Left ventricle myocardium superior (tissue), 1 donor: ENCODE results near the gene ARNT2. TPM values are rescaled to one million over a fixed set of nuclear protein-coding genes. Genes with fewer than 3 reads are reported as not detected.

ENCODE experiments used
- ATAC-seq: fragments of 200-7000 bp; cut with Tn5 transposase; one replicate; pipeline ENCODE4 v1.9.1; 2020; ENCODE audit warnings: mild to moderate bottlenecking, moderate library complexity
- DNase-seq: peaks from one replicate; pipeline ENCODE4 v3.0.0-alpha.2; 2020
- intact Hi-C: fragments of 100-400 bp; cut with micrococcal nuclease; formaldehyde crosslinking; loops from one replicate; pipeline ENCODE4 v1.11.0; 2022
- total RNA-seq: library from RNA; stranded (reverse); fragmentation: NEBNext Ultra II Directional; extraction: Animal tissue kit (Norgen Biotek cat#: 25700); gene quantifications from one replicate; pipeline ENCODE4 v1.2.1, GENCODE V29; 2021
- donor health status: DM: no; HTN: yes; CAD: no; lungs with severe emphysema.

The ARNT2 gene
- total RNA-seq, 1 donor from 2014 or later, result 4.1 TPM

GRCh38 chr15:80613762-80614365 lies 209.7 kb downstream of the ARNT2 start:
- ATAC-seq (peak; percentile 43), DNase-seq (peak; percentile 44)
- intact Hi-C loops, result loop anchor here (10.0 kb wide), 1 partner anchor 161 kb away; the partner anchor contains the start of gene CEMIP

DNA sequence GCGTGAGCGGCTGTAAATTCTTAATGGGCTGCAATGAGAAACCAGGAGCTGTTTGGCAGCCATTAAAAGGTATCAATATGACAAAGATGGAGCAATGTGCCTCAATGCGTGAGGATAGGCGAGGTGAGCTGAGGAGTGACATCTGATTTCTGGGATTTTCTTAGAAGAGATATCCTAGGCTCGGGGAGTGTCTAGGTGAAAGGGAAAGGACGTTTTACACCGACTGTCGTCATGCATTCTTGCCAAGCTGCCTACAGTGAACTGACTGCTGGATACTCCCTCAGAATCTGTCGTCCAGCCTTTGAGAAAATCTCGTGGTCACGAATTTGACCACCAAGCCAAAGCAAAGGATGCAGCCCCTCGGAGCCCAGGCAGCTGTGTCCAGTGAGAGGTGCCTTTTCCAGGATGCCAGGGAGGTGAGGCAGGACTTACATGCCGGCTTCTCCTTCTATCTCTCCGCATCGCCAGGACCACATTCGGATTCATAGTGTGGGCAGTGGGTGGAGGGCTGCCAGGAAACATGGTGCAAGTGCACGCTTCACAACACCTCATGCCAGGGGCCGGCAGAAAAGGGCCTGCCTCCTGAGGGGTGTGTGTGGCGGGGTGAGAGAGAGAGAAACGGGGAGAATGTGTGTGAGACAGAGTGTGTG lies 210.7 kb downstream of the ARNT2 start:
- ATAC-seq (no peak), DNase-seq (no peak)
- intact Hi-C loops, result loop anchor here (10.0 kb wide), 1 partner anchor 160 kb away; the partner anchor contains the start of gene CEMIP

GRCh38 chr15:80615361-80615736 lies 211.2 kb downstream of the ARNT2 start:
- no peak for ATAC-seq
- intact Hi-C loops, result loop anchor here (10.0 kb wide), 1 partner anchor 159 kb away; the partner anchor contains the start of gene CEMIP
- DNase-seq, result no peak

DNA sequence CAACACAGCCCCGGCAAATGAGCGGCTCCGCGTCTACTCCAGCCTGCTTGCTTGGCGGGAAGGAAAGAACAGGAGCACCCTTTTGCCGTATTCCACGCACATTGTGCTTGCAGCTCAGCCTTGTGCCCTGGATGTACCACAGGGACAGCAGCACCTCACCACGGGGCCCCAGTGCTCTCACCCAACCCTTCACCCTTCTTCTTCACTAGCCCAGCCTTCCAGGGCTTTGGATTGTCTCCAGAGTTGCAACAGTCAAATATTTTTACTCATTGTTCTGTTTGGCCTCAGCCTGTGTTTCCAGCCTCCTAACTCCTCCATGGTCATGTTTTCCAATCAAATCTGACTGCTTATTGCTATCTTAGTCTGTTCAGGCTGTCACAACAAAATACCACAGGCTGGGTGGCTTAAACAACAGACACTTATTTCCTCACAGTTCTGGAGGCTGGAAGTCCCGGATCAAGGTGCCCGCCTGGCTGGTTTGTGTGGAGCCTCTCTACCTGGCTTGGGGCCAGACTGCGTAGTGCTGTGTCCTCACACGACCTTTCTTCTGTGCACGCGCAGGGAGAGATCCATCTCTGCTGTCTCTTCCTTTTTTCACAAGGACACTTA lies 211.7 kb downstream of the ARNT2 start:
- ATAC-seq (peak; percentile 80), DNase-seq (peak; percentile 81)
- intact Hi-C loops, result loop anchor here (10.0 kb wide), 1 partner anchor 159 kb away; the partner anchor contains the start of gene CEMIP

DNA sequence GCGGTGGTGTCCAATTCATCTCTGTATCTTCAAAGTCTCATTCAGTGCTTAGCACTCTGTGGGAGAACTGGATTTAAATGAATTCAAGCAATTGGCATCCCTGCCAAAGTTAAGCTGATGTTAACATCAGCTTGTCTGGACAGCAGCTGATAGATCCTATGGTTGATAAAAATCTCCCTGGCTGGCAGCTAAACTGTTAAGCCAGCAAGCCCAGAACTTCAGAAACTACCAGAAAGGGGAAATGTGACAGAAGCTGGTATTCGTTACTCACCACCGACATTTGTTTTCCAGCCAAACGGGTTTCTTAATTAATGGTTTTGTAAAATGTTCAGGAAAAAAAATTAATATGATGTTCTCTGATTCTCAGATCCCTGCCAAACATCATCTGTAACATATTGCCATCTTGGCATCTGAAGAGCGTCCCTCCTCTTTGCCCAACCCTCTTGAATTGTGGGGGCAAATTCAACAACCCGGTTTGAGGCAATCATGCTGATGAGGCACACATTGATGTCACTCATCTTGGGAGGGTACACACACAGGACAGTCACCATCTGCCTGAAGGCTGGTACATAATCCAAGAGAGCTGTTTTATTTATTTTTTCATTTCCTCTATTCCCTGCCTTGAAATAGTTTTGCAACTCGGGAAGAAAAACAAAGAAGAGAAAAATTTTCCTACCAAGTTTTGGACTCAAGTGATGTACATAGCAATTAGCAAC lies 214.7 kb downstream of the ARNT2 start:
- intact Hi-C loops, result loop anchor here (10.0 kb wide), 1 partner anchor 156 kb away; the partner anchor contains the start of gene CEMIP
- no peak for DNase-seq
- no peak for ATAC-seq

DNA sequence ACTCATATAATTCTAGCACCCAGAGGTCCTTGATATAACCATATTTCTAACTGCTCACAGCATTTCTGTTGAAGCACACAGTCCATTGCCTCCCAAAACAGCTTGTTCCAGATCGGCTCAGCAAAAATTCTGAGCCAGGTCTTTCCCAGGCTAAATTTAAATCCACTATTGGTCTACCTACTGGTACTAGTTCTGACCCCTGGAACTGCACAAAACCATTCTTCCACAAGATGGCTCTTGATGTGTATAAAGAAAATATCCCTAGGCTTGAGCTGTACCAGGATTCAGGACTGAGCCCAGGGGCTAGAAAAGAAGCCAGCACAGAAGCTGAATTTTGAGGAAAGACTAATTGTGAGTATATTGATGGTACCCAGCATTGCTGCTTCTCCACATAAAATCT lies 215.5 kb downstream of the ARNT2 start:
- intact Hi-C loops, result loop anchor here (10.0 kb wide), 1 partner anchor 155 kb away; the partner anchor contains the start of gene CEMIP
- peak; percentile 71 for ATAC-seq
- DNase-seq, result no peak

- ATAC-seq, result no peak
- no peak for DNase-seq
- intact Hi-C loops, result no loop called here
Observed at GRCh38 chr15:80620141-80620540, 216.0 kb downstream of the ARNT2 start.

GRCh38 chr15:80620931-80621330 lies 216.7 kb downstream of the ARNT2 start:
- DNase-seq (no peak), ATAC-seq (no peak)
- intact Hi-C loops, result no loop called here

GRCh38 chr15:80626643-80627120 lies 222.5 kb downstream of the ARNT2 start:
- ATAC-seq, result no peak

GRCh38 chr15:80629355-80629754 lies 225.2 kb downstream of the ARNT2 start:
- intact Hi-C loops, result no loop called here
- ATAC-seq (no peak), DNase-seq (no peak)

More at GRCh38 chr15:80626643-80627120, 222.5 kb downstream of the ARNT2 start:
- intact Hi-C loops, result no loop called here
- DNase-seq, result no peak

DNA sequence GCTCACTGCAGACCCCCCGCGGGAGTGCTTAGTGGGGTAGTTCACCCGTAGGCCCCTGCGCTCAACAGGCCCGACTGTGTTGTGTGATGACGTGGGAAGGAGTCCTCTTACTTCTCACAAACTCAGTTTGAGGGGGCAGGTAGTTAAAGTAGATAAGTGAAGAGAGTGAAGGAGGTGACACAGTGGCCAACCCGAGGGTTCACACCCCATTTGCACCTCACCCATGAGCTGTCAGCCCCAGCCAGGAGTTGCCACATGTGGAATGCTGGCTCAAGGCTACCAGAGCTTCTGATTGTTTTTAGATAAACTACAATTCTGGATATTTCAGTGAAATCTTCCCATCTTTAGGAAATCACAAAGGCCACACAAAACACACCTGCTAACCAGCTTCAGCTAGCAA lies 226.8 kb downstream of the ARNT2 start:
- no peak for ATAC-seq
- intact Hi-C loops, result no loop called here
- no peak for DNase-seq

DNA sequence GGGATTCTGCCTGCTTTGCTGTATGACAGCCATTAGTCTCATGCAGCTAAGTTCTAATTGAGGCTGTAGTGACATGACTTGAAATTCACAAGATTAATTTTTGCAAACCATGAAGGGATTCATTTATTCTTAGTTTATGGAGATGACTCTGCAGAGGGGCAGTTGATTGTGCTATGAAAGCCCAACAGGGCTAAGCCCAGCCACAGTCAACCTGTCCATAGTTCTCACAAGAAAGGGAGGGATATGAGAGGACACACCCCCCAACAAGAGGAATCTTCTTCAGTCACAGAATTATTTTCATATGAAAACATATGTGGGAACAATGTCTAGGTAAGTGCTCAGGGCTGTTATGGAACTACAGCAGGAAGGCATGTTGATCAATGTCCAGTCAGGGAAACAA lies 229.0 kb downstream of the ARNT2 start:
- DNase-seq, result no peak
- no peak for ATAC-seq
- intact Hi-C loops, result no loop called here

GRCh38 chr15:80635953-80636352 lies 231.8 kb downstream of the ARNT2 start:
- intact Hi-C loops, result no loop called here
- DNase-seq (peak; percentile 59), ATAC-seq (peak; percentile 92)

- peak; percentile 81 for ATAC-seq
- intact Hi-C loops, result no loop called here
- DNase-seq, result peak; percentile 41
Observed at GRCh38 chr15:80636675-80637074, 232.5 kb downstream of the ARNT2 start.

GRCh38 chr15:80637747-80638146 lies 233.6 kb downstream of the ARNT2 start:
- ATAC-seq (no peak), DNase-seq (no peak)
- intact Hi-C loops, result no loop called here

DNA sequence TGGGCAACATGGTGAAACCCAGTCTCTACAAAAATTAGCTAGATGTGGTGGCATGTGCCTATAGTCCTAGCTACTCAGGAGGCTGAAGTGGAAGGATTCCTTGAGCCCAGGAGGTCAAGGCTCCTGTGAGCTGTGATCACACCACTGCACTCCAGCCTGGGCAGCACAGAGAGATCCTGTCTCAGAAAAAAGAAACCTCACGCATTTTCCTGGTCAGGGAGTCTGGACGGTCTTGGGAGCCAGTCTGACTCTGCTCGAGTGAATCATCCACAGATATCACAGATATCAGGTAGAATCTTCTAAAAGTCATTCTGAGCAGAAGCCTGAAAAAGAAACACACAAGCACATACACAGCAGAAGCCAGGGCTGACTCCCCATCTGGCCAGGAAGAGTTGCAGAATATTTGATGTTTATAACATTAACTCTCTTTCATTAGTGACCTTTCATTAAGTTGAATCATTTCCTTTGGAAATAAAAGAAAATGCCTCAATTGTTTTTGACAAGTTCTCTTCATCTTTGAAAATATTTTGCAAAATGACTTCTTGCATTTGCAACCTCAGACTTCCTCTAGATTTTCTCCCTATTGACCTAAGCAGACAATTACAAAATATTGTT lies 234.5 kb downstream of the ARNT2 start:
- intact Hi-C loops, result no loop called here
- no peak for DNase-seq
- no peak for ATAC-seq

DNA sequence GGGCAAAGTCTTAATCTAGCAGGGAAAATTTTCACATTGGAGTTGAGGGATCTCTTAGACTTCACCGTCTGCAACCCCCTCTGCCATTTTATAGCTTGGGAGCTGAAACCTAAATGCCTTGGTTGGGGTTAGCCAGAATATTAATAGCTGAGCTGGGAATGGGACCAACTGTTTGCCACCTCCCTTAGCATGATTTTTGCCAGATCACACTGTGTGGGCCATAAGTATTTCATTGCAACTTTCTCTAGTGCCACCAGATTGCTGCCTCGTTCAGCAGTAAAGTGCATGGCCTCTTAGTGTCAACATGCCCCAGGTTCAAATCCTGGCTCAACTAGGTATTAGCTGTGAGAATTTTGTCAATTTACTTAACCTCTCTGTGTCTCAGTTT lies 235.0 kb downstream of the ARNT2 start:
- ATAC-seq (peak; percentile 65), DNase-seq (no peak)
- intact Hi-C loops, result no loop called here

DNA sequence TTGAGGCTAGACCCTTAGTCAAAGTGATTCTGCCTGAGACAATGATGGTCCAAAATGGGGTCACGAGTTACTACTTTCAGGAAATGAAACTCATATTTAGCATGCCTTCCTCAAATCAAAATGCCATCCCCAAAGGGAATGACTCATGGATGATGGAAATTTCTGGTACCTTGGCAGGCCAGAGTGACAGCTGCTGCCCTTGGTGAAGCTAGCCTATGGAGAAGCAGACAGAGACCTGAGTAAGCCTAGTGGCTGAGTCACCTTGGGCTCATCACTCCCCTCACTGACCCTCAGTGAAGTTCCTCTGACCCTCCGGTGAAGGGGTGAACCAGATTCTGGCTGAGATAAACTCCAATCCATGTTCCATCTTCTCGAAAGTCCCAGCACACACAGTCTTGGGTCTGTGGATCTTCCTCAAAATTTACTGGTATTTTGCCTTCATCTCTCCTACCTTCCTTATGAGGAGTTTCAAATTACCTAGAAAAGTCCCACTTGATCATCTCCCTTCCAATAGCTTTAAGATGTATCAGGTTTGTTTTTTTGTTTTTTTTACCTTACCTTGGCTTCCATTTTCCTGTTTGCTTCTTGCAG lies 236.4 kb downstream of the ARNT2 start:
- ATAC-seq (no peak), DNase-seq (no peak)
- intact Hi-C loops, result no loop called here

DNA sequence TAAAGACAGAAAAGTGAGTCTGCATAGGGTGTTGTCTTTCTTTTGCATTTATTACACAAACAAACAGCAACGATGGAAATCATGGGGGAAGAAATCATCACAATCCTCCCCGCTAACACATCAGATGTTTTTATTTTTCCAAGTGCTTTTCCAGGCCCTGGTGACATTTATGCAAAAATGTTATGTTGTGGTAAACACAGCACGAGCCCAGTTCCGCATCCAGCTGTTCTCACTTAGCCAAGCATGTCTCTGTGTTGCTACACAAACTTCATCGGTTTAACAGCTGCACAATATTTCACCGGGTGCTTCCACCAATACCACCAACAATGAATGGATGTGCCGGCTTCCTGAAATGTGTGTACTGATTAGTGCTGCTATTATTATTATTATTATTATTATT lies 237.2 kb downstream of the ARNT2 start:
- intact Hi-C loops, result no loop called here
- ATAC-seq, result no peak
- no peak for DNase-seq
